GM21447 (cell line): ENCODE results near the gene NPY4R2.
"Not testable (repeated sequence)": the region's sequence is repeated elsewhere in the genome, so short reads cannot be mapped to it uniquely, and the experiment has no call there.

ENCODE experiments used
- ATAC-seq: cut with Tn5 transposase; IDR thresholded peaks from one replicate; pipeline ENCODE4 v1.9.1; 2021; ENCODE audit not compliant: unreplicated experiment

Gene NPY4R2

GRCh38 chr10:47918475-47918874 is at the start of gene NPY4R2:
Gene NPY4R2, plus strand, starts transcription at chr10:47918662. Its CDS starts 3,326 bp downstream, at chr10:47921988.
- not testable (repeated sequence) for ATAC-seq

DNA sequence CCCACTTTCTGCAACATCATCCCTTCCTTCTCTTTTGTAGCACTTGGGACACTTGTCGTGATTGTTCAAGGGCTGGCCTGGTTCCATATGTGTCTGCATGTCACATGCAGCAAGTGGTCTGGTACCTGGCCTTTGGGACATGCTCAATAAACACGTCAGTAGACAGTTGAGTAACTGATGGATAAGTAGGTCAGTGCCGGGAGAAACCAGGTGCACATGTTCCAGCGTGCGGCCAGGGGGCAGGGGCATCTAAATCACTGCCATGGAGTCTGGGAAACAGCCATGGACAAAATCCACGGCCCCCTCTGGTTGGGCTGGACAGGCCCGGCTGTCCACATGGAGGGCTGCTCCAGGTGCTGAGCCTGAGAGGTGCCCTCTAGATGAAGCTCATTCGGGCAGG is 47.6 kb upstream of the NPY4R2 start:
- not testable (repeated sequence) for ATAC-seq

DNA sequence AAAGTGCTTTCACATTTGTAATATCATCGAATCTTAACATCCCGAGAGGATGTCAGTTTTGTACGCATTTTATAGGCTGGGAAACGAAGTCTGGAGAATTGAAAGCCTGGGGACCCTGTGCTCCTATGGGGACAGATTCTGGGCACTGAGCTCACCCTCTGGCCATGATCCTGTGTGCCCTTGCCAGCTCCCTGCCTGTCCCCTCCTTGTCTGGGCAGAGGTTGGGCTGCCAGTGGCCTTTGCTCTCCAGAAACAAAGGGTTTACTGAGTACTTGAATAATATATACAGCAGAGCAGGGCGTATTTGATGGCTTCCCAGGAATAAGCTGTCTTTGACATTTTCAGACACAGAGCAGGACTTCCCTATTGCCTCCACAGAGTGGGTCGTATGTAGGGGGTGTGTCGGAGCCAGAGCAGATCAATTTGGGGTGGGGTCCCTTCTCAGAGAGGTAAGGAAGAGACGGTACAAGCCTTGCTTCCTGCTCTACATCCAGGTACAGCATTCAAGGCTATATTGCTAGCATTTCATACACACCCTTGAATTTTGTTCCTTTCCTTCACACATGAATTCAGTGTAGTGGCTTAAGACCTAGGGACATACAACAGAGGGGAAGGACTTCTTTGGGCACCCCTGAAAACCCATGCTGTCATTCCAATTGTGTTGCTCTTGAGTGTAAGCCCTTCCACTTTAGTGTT is 46.8 kb upstream of the NPY4R2 start:
- ATAC-seq: not testable (repeated sequence)

- not testable (repeated sequence) for ATAC-seq
Observed at GRCh38 chr10:47872236-47872635, 46.2 kb upstream of the NPY4R2 start.

- not testable (repeated sequence) for ATAC-seq
Observed at GRCh38 chr10:47884239-47884638, 34.2 kb upstream of the NPY4R2 start.

GRCh38 chr10:47884934-47885333 is 33.5 kb upstream of the NPY4R2 start:
- ATAC-seq: not testable (repeated sequence)

DNA sequence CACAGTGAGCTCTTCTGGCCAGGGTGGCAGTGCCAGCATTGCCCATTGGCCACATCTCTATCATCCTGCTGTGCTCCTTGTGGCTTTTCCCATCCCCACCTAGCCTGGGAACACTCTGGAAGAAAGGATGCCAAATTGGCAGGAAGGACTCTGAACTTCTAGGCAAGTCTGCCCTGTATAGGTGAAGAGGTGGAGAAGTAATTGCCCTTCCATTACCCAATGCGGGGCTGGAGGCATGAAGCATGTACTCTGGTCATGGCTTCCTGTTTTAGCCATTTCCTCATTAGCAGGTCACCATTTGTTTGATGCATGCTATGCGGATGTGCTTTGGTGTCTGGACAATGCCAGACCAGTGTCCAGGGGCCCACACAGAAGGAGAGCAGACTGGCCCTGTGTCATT is 32.1 kb upstream of the NPY4R2 start:
- not testable (repeated sequence) for ATAC-seq

DNA sequence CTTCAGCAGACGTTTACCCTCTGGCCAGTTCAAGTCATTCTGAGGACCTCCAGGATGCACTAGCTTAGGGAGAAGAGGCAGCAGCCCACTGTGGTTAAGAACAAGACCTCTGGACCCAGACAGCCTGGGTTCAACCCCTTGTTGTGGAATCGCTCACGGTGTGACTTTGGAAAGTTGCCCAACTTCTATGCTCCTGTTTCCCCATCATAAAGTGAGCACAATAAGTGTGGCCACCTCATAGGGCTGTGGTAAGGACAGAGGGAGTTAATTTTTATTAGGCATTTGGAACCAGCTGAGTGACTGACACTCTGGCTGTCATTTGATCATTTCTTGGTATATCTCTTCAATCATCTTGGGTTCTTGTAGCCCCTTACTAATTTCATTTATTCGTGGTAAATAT is 31.6 kb upstream of the NPY4R2 start:
- ATAC-seq: not testable (repeated sequence)

- ATAC-seq: not testable (repeated sequence)
Observed at GRCh38 chr10:47890737-47891136, 27.7 kb upstream of the NPY4R2 start.

GRCh38 chr10:47892494-47893261 is 25.8 kb upstream of the NPY4R2 start:
- not testable (repeated sequence) for ATAC-seq

DNA sequence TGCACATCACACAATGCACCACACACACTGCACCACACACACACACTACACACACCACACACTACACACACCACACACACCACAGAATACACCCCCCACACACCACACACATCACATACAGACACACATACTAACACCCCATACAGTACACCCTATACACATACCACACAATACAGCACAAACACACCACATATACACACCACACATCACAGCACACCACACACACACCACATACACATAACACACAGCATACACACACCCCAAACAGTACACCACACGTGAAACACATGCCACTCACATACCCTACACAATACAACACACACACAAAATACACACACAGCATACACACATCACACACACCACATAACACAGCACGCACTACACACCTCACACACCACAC is 23.9 kb upstream of the NPY4R2 start:
- ATAC-seq: not testable (repeated sequence)

- ATAC-seq: not testable (repeated sequence)
Observed at GRCh38 chr10:47897813-47898212, 20.6 kb upstream of the NPY4R2 start.

- ATAC-seq: not testable (repeated sequence)
Observed at GRCh38 chr10:47909333-47909732, 9.1 kb upstream of the NPY4R2 start.

DNA sequence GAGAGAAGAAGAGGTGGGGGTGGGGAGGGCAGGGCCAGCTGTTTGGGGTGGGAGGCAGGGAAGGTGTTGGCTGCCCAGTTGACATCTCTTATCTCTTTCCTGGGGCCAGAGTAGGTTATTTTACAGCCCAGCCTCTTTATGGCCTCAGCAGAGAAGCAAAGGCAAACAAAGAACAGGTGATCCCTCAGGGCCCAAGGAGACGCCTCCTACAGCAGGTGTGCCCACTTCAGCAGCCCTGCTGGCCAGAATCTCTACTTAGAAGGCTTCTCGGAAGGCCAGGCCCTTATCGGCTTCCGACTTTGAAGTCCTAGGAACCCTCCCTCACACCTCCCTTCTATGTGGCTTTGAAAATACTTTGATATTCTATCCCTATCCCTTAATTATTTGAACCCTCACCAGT is 8.0 kb upstream of the NPY4R2 start:
- not testable (repeated sequence) for ATAC-seq

DNA sequence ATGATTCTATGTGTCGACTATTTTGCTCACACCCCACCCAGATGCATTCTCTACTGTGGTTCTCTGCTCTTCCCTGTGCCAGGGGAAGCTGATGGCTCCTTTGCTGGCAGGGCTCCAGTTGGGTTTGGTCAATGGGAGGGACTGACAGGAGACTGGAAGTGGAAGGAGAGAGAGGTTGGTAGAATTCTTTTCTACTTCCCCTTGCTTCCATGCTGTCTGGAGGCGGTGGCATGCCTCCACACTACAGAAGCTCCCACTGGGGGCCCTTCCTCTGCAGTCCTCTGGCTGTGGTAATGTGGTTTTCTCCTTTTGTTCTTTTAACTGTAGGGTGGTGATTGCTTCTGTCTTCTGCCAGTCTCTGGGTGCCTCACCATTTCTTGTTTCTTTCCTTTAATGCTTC is 4.4 kb upstream of the NPY4R2 start:
- not testable (repeated sequence) for ATAC-seq

DNA sequence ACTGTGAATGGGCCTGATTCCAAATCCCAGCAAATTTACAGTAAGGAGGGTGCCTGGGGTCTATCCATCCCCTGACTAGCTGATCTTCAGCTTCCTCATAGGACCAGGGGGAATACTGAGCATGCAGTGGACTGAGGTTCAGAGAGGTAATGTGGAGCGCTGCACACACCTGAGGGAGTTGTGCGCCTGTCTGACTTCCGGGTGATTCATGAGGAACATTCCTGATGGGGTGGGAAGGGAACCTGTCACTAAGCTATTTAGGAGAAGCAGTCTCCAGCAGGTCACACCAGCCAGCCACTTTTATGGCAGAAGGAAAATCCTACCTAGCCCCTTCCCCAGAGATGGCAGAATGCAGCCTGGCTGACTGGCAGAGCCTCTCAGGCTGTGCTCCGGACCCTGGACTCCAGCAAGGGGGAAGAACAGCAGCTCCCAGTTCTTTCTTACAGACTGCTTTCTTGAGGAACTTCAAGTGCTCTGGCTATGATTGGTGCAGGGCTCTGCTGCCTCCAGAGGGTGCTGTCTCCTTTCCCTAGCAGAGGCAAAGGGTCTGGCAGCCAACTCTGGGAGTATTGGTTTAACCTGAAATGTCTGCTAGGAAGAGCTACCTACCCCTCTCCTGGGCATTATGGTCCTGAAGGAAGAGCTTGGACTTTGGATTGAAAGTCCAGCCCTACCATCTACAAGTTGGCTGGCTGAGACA is 2.5 kb upstream of the NPY4R2 start:
- ATAC-seq: not testable (repeated sequence)

DNA sequence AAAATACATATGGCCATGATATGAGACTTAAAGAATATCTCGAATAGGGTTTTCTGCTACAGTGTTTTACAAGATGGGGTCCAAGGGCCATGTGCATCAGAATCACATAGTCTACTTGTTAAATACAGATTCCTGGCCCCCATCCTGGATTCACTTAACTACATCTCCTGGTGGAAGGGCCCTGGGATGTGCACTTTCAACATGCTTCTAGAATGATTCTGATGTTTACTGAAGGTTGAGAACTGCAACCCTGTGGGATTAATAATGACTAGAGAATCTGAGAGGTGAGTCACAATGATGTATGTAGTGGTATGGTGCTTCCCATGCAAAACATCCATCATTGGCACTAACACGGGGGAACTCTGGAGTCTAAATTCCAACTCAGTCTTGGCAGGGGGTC is 2.1 kb downstream of the NPY4R2 start:
- ATAC-seq: not testable (repeated sequence)

- not testable (repeated sequence) for ATAC-seq
Observed at GRCh38 chr10:47922503-47922902, 4.0 kb downstream of the NPY4R2 start.

GRCh38 chr10:47924628-47925027 is 6.2 kb downstream of the NPY4R2 start:
- not testable (repeated sequence) for ATAC-seq

DNA sequence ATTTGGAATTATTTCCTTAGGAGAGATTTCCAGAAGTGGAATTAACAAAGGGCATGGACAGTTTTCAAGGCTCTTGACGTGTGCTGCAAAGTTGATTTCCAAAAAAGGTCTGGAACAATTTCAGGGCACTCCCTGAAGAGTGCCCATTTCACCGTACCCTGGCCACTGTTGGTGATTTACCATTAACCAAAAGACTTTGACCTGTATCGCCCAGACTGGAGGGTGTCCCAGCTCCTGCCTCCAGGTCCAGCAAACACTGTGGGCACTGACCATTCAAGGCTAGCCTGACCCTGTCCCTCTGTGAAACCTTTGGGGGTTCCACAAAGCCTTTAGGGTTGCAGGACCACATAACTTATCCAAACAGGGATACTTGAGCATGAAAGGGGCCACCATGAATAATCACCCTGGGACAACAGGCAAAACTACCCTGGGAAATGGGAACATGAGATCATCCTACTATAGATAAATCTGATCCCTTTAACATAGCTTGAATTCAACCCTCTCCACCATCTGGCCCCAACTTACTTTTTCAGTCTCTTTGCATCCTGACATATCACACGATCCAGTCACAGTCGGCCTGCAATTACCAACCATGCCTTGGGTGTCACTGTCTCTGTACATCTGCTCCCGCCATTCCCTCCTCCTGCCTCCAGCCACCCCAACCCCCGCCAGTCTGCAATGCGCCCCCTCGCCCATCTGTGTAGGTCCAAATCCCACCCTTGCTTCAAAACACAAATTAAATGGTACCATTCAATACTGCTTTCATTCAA is 8.9 kb downstream of the NPY4R2 start:
- ATAC-seq: not testable (repeated sequence)

DNA sequence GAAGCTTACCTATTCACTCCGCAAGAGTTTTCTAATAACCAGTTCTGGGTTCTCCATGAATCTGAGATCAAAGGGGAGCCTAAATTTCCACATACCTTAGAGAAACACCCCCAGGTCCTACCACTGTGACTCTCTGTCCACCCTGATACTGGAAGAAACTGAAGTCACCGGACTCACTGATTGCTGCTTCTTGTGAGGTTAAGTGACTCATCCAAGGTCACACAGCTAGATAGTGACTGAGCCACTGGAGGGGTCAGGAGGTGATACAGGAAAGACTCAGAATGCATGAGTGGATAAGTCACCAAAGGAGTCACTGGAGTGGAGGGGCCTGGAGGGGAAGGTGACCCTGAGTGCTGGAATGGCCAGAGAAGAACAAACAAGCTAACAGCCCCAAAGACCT is 9.8 kb downstream of the NPY4R2 start:
- not testable (repeated sequence) for ATAC-seq
